22Rv1 (cell line): ENCODE data around the gene GM2A.
"Not testable (repeated sequence)": the region's sequence is repeated elsewhere in the genome, so short reads cannot be mapped to it uniquely, and the experiment has no call there.

ENCODE experiments used
- H3K27ac ChIP-seq: fragments of 450-650 bp; 2 replicates; pipeline ENCODE4 v1.5.1; 2017
- ZFX ChIP-seq: fragments of 450-650 bp; IDR thresholded peaks from 2 replicates; pipeline ENCODE4 v1.6.1; 2017; ENCODE audit warnings: antibody characterized with exemption, borderline replicate concordance
- TF ChIP-seq, protein P1 (sequence below): fragments of 450-650 bp; IDR thresholded peaks from 2 replicates; pipeline ENCODE4 v1.5.1; 2017; ENCODE audit warnings: mild to moderate bottlenecking

The GM2A gene

DNA sequence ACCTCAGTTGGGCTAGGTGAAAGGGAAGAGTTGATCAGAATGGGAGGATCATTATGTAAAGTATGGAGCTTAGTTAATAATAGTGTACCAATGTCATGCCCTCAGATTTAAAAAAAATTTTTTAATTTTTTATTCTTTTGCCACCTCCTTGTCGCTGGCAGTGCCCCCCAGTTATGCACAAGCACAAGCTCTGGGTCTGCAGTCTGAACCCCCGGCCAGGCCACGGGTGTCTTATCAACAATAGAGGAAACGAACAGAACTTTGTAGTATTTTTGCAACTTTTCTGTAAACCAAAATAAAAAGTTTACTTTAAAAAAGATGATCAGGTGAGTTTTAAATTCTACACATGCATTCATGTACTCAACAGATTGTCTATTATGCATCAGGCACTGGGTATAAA is 1.4 kb upstream of the GM2A start:
- H3K27ac ChIP-seq: no peak overlapping the region
- TF ChIP-seq, protein P1, sequence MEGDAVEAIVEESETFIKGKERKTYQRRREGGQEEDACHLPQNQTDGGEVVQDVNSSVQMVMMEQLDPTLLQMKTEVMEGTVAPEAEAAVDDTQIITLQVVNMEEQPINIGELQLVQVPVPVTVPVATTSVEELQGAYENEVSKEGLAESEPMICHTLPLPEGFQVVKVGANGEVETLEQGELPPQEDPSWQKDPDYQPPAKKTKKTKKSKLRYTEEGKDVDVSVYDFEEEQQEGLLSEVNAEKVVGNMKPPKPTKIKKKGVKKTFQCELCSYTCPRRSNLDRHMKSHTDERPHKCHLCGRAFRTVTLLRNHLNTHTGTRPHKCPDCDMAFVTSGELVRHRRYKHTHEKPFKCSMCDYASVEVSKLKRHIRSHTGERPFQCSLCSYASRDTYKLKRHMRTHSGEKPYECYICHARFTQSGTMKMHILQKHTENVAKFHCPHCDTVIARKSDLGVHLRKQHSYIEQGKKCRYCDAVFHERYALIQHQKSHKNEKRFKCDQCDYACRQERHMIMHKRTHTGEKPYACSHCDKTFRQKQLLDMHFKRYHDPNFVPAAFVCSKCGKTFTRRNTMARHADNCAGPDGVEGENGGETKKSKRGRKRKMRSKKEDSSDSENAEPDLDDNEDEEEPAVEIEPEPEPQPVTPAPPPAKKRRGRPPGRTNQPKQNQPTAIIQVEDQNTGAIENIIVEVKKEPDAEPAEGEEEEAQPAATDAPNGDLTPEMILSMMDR: no peak
- no peak for TF ChIP-seq ZFX

DNA sequence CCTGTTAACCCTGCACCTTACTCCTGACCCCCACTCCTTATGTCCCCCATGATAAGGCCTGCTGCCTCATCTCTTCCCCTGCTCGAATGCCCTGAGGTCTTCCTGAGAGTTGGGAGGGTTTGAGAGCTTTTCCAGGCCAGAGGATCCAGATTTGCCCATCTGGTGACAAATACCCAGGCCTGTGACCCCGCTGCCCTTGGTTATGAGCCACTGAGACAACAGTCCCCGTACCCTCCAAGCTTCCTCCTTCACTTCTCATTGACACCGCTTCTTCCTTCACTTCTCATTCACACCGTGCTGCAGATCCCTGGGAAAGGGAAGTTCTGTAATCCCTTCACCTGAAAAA is 593 bp downstream of the GM2A start:
- TF ChIP-seq ZFX: no peak
- TF ChIP-seq, protein P1: no peak
- H3K27ac ChIP-seq: no peak overlapping the region

- TF ChIP-seq, protein P1: no peak
- TF ChIP-seq ZFX: no peak
- no peak overlapping the region for H3K27ac ChIP-seq
These were observed 1.6 kb downstream of the GM2A start for GRCh38 chr5:151254556-151254955.

DNA sequence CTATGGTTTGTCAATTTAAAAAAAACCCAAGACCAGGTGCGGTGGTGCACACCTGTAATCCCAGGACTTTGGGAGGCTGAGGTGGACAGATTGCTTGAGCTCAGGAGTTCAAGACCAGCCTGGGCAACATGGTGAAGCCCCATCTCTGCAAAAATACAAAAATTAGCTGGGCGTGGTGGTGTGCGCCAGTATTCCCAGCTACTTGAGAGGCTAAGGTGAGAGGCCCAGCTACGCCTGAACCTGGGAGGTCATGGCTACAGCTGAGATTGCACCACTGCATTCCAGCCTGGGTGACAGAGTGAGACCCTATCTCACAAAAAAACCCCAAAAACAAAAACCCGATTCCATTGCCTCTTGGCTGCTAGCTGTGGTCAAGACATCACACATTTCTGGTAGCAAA is 2.0 kb downstream of the GM2A start:
- H3K27ac ChIP-seq: not testable (repeated sequence)

DNA sequence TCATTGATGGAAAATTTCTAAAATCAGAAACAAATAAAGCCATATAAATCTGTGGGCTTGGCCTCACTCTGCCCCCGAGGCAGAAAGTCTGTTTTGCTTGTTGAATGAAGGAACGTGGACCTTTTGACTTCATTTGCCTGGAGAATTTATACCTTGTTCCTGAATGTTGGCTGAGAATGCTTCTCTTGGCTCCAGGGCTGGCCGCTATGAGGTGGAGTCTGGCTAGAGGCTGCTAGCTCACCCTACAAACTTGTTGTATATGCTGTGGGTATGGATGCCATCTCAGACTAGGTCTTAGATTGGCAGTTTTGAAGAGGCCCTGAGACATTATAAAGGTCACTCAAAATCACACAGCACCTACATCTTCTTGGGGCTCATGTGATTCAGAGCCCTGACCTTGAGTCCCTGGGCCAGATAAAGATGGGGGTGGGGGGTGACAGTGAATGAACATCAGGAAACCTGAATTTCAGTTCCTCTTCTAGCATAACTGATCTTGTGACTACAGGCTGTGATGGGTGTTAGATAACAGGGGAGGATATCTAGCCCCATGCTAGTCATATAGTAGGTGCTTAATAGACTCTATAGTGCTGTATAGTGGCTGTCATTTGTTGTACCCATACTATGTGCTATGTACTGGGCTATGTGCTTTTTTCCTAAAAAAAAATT is 2.8 kb downstream of the GM2A start:
- H3K27ac ChIP-seq: no peak overlapping the region
- no peak for TF ChIP-seq ZFX
- TF ChIP-seq, protein P1: no peak

- TF ChIP-seq, protein P1: no peak
- no peak for TF ChIP-seq ZFX
- H3K27ac ChIP-seq: no peak overlapping the region
These were observed 4.8 kb downstream of the GM2A start for GRCh38 chr5:151257731-151258181.

GRCh38 chr5:151258201-151258611 is 5.2 kb downstream of the GM2A start:
- TF ChIP-seq, protein P1: no peak
- TF ChIP-seq ZFX: no peak
- H3K27ac ChIP-seq: no peak overlapping the region

DNA sequence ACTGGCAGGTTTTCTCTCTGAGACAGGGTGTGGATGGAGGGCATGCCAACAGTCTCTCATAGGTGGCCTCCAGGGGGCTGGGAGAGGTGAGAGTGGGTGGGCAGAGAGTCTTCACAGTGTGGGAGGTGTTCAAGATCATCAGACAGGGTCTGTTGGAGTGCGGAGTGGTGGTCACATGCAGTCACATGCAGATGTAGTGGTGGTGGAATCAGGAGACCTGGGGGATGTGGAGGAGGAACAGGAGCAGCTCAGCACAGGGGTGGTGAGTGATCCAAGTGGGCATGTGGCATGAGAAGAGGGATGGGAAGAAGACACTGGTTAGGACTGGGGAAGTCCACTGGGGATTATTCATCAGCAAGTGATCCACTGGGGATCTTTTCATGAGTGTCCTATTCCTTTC is 5.8 kb downstream of the GM2A start:
- no peak overlapping the region for H3K27ac ChIP-seq
- TF ChIP-seq ZFX: no peak
- TF ChIP-seq, protein P1: no peak
